Measurements from ENCODE around the gene CEP128. TPM values are rescaled to one million over a fixed set of nuclear protein-coding genes. Genes with fewer than 3 reads are reported as not detected.

Gene CEP128
- total RNA-seq (7.5 and 14.3 TPM in 2 replicates), polyA plus RNA-seq (7.3 and 13.6 TPM in 2 replicates)

DNA sequence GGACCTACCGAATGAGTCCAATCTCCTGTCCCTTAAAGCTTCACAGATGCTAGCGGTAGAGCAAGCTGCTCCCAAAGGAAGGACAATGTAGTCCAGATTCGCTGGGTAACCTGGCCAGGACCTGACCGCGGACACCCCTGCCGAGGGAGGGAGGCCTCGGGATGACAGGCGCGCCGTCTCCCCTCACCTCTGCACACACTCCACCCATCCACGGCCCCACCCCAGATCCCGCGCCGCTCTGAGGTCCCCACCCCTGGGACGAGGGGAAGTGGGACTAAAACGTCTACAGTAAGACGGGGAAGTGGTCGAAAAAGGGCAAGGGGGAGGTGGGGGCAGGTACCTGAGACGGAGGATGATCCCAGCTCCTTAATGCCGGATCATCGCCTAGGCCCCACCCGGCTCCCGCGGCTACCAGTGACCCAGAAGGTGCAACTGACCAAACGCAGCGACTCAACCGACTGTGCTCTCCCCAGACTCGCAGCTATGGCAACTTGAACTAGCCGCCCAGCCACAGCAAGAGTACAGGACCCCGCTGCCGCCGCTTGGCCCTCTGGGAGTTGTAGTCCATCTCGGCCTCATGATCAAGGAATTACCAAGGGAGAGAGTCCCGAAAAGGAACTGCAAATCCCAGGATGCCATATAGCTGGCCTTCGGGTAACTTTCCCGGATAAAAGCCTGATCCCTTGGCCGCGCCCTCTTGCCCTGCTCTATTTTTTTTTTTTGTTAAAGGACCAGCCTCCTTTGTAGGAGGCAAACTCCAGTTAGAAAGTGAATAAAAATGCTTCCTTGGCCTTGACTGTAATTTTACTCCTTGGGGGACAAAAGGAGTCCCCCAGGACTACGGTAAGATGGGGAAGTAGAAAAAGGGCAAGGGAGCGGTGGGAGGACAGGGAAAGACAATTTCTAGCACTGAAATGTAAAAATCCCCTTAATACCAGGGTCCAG is at the start of gene CEP128:
CEP128 (minus strand) TSS at position 498 of the 945 bp plus-strand sequence.
- Histone ChIP-seq H3K27ac (peak within 1 kb of the TSS; percentile 20), H3K9me3 (ENCODE audit: low read depth) (no peaks in the 10 kb centered on the region), H3K4me3 (peak within 1 kb of the TSS; percentile 71), H3K36me3 (no peaks in the 10 kb centered on the region), H3K4me1 (ENCODE audit: low read depth) (no peaks in the 10 kb centered on the region), H3K27me3 (no peaks in the 10 kb centered on the region)
- TF ChIP-seq, protein P1, sequence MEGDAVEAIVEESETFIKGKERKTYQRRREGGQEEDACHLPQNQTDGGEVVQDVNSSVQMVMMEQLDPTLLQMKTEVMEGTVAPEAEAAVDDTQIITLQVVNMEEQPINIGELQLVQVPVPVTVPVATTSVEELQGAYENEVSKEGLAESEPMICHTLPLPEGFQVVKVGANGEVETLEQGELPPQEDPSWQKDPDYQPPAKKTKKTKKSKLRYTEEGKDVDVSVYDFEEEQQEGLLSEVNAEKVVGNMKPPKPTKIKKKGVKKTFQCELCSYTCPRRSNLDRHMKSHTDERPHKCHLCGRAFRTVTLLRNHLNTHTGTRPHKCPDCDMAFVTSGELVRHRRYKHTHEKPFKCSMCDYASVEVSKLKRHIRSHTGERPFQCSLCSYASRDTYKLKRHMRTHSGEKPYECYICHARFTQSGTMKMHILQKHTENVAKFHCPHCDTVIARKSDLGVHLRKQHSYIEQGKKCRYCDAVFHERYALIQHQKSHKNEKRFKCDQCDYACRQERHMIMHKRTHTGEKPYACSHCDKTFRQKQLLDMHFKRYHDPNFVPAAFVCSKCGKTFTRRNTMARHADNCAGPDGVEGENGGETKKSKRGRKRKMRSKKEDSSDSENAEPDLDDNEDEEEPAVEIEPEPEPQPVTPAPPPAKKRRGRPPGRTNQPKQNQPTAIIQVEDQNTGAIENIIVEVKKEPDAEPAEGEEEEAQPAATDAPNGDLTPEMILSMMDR (IDR thresholded peaks at IDR 0.05; ENCODE audit: low read depth, low read length), result no peak
- DNase-seq (ENCODE audit: low read depth in 1 of 2, low spot score in 1 of 2), result peak; percentile 98 to 99

DNA sequence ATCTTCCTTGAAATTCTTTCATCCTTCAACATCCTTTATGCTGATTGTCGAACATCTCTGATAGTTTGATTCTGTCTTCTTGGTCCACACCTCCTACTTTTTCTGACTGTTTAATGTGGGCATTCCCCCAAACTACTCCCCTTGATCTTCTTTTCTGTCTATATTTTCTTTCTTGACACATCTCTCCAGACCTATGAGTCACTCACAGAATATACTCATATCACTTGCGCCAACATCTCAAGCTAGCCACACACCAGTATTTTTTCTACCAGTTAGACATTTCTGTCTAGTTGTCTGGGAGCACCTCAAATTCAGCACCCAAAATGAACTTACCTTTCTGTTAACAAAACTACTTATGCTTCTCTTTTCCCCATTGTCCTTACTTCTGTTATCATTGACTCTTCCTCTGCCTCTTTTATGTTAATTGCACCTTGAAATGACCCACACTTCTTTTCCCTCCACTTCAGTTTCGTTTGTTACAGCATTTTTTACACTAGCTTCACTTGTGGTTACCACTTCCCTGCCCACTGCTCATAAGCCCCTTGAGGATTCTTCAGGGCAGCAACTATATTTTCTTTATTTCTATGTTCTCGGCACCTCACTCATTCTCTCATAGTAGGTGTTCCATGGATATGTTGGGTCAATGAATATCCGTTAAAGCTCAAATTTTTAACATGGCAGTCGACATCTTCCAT is 47.3 kb upstream of the CEP128 start:
- DNase-seq (ENCODE audit: low read depth in 1 of 2, low spot score in 1 of 2), result no peak
- Histone ChIP-seq H3K27me3 (no peaks in the 10 kb centered on the region), H3K4me1 (ENCODE audit: low read depth) (no peaks in the 10 kb centered on the region), H3K4me3 (no peak overlapping the region), H3K36me3 (no peaks in the 10 kb centered on the region), H3K27ac (no peak overlapping the region), H3K9me3 (ENCODE audit: low read depth) (no peaks in the 10 kb centered on the region)
- TF ChIP-seq, protein P1 (IDR thresholded peaks at IDR 0.05; ENCODE audit: low read depth, low read length), result no peak

DNA sequence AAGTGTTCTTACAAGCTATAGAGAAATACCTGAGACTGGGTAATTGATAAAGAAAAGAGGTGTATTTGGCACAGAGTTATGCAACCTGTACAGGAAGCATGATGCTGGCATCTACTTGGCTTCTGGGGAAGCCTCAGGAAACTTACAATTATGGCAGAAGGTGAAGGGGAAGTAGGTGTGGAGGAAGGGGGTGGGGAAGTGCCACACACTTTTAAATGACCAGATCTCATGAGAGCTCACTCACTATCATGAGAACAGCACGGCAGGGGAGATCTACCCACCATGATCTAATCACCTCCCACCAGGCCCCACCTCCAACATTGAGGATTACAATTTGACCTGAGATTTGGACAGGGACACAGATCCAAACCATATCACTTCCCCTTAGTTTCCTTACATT is 46.7 kb upstream of the CEP128 start:
- Histone ChIP-seq H3K9me3 (ENCODE audit: low read depth) (no peaks in the 10 kb centered on the region), H3K4me1 (ENCODE audit: low read depth) (no peaks in the 10 kb centered on the region), H3K27ac (no peak overlapping the region), H3K36me3 (no peaks in the 10 kb centered on the region), H3K27me3 (no peaks in the 10 kb centered on the region), H3K4me3 (no peak overlapping the region)
- TF ChIP-seq, protein P1 (IDR thresholded peaks at IDR 0.05; ENCODE audit: low read depth, low read length), result no peak
- DNase-seq (ENCODE audit: low read depth in 1 of 2, low spot score in 1 of 2), result no peak

DNA sequence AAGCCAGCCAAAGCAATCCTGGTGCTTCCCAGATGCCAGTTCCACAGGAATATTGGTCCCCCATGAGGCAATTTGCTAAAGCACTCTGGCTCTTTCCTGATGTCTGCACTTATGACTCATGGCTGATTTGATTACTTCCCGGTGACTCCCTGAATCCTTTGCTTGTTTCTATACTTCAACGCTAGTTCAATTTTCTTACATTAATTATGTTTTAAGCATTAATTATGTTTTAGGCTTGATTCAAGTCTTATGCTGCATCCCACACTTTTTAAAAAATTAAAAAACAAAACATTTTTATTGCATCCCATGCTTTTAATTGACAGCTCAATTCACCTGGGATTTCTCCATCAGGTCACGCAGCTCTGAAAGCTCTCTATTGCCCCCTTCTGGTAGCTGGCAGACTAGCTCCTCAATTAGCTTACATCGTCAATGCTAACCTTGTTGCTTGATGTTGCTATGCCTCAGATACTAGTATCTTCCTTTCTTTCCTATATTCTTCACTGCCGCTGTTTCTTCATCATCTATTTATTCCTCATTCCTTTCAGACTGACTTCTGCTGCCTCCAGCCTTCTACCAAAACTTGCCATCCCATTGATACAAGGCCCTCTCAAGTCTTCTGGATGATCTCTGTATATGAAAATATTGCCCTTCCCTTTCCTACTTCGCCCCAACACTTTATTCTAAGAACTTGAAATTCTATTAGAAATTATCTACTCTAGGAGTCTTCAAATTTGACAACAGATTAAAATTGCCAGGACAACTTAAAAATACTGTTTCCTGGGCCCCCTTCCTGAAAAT is 45.9 kb upstream of the CEP128 start:
- no peak overlapping the region for H3K4me3 ChIP-seq
- H3K36me3 ChIP-seq, result no peaks in the 10 kb centered on the region
- H3K9me3 ChIP-seq (ENCODE audit: low read depth), result no peaks in the 10 kb centered on the region
- no peak overlapping the region for H3K27ac ChIP-seq
- no peaks in the 10 kb centered on the region for H3K27me3 ChIP-seq
- TF ChIP-seq, protein P1 (IDR thresholded peaks at IDR 0.05; ENCODE audit: low read depth, low read length), result peak; percentile 96
- DNase-seq (ENCODE audit: low read depth in 1 of 2, low spot score in 1 of 2), result peak; percentile 76 to 77
- H3K4me1 ChIP-seq (ENCODE audit: low read depth), result no peaks in the 10 kb centered on the region

DNA sequence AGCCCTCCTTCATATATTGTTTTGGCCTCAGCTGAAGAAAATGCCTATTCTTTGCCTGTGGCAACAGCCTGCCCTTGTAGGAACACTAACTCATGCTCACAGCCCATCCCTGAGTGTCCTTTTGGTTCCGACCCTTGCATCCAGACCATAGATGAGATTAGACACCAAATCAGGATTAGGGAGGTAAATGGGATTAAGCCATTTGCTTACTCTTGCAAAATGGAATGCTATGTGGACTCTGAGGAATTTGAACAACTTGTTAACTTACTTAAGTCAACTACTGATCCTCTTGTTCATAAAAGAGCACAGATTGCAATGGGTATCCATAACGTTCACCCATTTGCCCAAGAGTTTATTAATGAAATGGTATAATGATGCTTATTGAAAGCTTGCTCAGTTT is 41.2 kb upstream of the CEP128 start:
- Histone ChIP-seq H3K4me1 (ENCODE audit: low read depth) (no peaks in the 10 kb centered on the region), H3K4me3 (no peak overlapping the region), H3K9me3 (ENCODE audit: low read depth) (no peaks in the 10 kb centered on the region), H3K36me3 (no peaks in the 10 kb centered on the region), H3K27ac (no peak overlapping the region), H3K27me3 (no peaks in the 10 kb centered on the region)
- no peak for DNase-seq (ENCODE audit: low read depth in 1 of 2, low spot score in 1 of 2)
- TF ChIP-seq, protein P1 (IDR thresholded peaks at IDR 0.05; ENCODE audit: low read depth, low read length), result no peak
